GM18861 (cell line): ENCODE data around the gene MMP15.
"Not testable (repeated sequence)": the region's sequence is repeated elsewhere in the genome, so short reads cannot be mapped to it uniquely, and the experiment has no call there.

Experiments
- ATAC-seq: cut with Tn5 transposase; IDR thresholded peaks from one replicate; pipeline ENCODE4 v1.9.1; 2021; ENCODE audit not compliant: unreplicated experiment

MMP15 gene

DNA sequence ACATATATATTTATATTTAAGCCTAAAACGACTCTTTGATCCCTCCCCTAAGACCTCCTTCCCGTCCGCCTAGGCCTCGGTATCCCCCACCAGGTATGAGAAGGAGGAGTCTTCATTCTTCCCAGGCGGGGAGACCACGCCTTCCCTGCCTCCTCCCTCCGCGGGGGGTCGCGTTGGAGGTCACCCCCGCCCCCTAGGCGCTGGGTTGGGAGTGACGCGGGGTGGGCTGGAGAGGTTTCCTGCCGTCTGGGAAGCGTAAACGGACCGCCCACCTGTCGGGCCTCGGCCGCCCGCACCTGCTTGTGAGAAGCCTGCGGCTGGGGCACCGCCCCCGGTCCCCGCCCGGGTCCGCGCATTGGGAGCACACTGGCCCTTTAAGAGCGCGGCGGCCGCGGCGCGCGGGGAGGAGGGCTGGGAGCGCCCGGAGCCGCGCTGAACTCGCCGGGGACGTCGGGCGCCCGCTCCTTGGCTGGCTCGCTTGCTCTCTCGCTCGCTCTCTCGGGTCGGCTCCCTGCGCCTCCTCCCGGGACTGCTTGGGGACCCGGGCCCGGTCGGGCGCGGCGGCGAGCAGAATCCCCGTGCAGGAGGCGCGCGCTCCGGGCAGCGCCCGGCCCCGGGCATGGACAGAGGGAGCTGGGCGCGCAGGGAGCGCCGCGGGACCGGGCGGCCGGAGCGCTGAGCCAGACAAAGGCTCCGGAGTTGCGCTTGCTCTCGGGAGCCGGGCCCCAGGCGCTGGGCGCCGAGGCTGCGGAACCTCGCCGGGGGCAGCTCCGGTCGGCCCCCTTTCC is at the start of gene MMP15:
MMP15 (plus strand) TSS at position 404 of the 788 bp plus-strand sequence. CDS start 597 bp downstream, outside the sequence.
- ATAC-seq: no peak

DNA sequence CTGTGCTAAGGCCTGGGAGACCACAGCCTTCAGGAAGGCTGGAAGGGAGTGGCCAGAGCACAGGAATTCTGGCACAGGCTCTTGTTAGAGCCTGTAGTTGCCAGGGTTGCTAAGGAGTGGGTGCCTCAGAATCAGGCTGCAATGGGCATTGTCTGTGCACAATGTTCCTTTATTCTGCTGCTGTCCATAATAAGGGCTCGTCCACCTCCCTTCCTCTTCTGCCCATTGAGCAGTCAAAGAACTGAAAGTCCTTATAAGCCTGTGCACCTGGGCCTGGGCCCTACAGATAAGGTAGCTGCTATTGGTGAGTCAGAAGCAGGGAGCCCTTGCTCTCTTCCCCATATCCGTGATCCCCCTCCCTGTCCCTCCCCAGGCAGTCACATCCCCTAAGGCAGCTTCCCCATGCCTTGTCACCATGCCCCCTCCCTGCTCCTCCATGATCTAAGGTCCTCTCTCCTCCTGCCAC is 49.2 kb upstream of the MMP15 start:
- ATAC-seq: no peak

DNA sequence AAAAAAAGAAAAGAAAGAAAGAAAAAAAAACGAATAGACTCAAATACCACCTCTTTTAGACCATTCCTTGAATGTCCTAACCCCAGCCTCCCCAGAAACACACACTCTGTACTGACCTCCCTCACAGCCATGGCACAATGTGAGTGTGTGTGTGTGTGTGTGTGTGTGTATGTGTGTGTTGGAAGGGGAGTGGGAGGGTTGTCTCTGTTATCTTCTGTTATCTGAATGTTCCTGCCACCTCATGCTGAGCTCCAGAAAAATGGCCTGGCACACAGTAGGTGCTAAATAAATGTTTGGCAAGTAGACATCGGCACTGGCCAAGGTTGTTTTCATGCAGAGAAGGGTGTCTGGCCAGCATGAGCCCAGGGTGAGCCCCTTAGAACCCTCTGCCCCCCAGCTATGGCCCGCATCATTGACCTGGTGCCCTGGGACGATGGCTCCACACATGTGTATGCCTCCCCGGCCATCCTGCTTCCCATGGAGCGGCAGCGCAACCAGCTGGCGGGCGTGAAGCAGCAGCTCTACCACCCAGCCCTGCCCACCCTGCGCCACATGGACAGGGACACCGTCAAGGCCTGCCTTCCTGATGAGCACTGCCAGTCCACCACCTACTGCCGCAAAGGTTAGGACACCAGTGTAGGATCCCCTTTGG is 48.0 kb upstream of the MMP15 start:
- ATAC-seq: no peak

DNA sequence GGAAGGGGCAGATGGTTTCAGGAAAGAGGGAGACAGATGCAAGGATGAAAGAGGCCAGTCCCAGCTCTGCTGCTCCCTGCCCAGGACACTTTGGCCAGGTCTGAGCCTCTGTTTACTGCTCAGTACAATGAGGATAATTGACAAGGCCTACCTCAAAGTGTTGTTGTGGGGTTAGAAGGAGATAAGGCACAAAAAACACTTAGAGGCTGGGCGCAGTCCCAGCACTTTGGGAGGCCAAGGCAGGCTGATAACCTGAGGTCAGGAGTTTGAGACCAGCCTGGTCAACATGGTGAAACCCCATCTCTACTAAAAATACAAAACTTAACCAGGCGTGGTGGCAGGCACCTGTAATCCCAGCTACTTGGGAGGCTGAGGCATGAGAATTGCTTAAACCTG is 47.5 kb upstream of the MMP15 start:
- not testable (repeated sequence) for ATAC-seq

DNA sequence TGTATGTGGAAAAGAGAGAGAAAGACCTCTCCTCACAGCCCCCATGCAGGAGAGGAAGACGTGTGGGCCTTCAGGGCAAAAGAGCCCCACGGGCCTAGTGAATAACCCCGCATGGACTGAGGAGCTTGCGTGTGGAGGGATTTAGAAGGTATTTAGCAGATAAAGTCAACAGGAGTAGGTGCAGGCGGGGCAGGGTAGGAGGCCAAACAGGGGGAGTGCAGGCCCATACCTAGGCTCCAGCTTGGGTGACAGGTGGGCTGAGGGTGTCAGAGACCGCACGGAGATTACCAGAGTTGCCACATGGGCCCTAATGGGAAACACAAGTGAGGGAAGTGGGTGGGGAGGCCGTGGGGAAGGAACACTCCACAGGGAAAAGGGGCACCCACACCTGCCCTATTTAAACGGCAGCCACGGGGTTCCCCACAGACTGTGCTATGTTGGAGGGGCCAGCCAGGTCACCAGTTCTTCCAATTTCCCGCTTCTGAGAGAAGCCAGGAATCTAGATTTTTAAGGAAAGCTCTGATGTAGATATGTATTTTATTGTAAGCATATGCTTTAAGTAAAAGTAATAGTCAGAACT is 46.5 kb upstream of the MMP15 start:
- ATAC-seq: no peak

DNA sequence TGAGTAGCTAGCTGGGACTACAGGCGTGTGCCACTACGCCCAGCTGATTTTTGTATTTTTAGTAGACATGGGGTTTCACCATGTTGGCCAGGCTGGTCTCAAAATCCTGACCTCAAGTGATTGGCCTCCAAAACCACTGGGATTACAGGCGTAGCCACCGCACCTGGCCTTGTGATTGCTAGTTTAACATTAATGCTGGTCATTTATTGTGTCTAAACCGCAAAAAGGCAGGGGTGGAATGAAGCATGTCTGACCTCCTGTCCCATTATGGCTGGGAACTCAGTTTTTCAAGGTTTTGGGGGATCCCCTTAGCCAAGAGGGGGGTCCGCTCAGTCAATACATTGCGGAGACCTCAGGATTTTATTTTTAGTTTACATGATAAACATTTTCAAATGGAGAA is 43.9 kb upstream of the MMP15 start:
- no peak for ATAC-seq

DNA sequence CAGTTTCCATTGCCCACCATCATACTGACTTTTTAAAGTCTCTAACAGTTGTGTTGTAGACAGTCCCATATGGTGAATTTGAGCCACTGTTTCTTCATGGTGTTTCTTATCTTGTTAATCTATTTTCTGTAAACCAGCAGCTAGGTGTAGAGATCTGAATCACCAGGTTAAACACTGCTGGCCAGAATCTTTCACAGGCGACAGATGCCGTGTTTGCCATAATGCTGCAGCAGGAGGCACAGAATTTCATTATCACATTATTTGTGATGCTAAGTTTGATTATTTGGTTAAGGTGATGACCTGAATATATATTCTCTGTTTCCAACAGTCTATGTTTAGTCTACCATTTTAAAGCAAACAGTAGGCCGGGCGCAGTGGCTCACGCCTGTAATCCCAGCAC is 43.2 kb upstream of the MMP15 start:
- ATAC-seq: no peak

DNA sequence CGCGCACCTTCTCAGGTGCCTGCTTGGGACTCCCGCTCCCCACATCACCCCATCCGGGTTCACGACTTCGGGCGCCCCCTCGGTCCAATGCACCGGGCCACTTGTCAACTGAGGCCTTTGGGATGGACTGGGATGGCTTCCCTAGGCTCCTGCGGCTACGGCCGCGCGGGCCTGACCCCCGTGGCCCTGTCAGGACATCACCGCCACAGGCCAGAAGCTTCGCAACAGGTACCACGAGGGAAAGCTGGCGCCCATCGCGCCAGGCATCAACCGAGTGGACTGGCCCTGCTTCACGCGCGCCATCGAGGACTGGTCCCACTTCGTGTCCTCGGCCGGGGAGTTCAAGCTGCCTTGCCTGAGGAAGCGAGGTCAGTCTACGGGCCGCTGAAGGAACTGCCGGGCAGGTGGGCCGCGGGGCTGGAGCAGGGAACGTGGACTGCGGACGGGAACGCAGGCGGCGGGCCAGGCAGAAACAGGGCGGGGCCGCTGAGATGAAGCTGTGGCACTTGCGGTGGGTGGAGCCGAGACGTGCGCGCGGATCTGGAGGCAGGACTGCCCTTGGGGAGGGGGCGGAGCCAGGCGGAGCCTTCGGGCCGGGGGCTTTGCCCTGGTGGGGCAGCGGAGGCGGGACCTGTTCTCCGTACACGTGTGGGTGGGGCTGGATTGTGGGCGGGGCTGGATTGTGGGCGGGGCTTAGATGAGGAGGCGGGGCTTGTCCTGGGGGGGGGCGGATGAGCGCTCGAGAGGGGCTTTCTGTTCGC is 40.9 kb upstream of the MMP15 start:
- ATAC-seq: no peak

DNA sequence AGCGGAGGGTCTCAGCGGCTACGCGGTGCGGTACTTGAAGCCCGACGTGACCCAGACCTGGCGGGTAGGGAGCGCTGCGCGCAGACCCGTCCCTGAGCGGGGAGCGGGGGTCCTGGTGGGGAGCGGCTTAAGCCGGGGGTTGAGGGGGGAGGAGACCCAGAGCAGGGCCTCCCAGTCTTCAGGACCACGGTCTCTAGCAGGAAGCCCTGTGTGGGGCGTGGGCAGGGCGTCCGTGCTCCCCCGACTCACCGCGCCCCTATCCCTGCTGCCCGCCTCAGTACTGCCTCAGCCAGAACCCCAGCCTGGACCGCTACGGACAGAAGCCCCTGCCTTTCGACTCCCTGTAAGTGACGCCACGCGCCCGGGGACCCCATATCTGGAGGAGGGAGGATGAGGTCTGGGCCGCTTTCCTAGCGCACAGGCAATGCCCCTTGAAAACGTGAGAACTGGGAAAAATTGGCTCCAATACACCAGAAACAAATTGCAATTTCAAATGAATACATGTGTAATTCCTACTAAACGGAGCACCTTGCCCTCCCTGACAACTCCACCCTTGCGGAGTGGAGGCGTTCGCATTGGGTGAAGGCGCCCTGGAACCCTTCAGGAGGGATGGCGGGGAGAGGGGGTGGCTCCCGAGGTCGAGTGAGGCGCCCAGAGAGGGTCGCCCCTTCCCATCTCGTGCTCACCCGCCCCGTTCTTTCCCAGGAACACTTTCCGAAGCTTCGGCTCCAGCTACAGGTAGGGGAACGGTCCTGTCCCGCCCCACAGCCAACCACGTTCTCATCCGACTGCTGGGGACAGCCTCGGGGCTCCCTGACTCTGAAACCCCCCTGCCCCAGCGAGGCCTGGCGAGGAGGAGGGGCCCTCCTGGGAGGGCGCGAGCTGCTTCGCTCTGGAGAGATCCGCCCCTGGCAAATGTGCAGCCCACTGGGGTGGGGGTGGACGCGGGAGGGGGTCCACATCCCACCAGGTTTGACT is 40.1 kb upstream of the MMP15 start:
- ATAC-seq: no peak

DNA sequence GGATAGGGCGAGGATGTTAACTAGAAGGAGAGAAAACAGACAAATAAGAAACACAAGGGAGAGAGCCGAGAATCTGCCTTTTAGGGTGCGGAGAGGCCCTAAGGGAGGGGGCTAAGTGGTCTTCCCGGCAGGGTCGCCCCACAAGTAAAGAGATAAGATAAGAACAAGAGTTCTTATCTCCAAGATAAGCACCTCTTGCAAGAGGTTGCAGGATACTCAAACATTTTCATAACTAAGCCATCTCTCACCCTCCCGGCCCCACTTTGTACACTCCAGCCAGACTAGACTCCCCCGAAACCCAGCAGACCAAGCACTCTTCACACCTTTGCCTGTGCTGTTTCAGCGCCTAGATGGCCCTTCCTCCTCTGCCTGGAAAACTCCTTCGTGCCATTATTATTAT is 39.4 kb upstream of the MMP15 start:
- no peak for ATAC-seq

DNA sequence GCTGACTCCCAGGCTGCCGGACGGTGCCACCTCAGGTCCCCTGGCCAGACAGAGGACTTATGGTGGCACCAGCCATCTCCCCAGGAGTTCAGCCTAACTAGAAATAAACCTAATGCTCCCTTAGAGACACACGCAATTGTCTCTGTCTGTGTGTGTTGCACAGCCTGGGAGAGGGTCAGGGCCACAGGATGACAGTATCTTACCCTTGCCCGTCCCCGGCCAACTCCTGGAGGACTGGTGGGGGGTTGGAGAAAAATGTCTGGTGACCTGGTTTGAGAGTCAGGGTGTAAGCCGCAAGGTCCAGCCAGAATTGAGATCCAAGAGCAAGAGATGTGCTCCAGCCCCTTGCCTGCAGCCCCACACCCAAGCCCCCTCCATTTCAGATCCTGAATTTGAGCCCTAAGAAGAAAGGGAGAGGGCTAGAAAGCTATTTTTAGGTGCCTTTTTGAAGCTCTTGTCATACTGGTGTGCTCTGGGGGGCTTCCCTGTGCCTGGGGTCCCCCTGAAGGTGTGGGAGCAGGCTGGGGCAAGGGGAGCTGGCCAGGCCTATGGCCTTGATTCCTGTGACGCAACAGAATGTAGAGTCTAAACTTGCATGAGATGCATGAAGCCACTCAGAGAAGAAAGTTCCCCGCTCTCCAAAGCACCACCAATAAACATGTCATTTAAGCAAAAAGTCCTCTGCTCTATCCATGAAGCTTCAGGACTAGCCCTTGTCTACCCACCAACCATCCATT is 37.9 kb upstream of the MMP15 start:
- ATAC-seq: no peak

DNA sequence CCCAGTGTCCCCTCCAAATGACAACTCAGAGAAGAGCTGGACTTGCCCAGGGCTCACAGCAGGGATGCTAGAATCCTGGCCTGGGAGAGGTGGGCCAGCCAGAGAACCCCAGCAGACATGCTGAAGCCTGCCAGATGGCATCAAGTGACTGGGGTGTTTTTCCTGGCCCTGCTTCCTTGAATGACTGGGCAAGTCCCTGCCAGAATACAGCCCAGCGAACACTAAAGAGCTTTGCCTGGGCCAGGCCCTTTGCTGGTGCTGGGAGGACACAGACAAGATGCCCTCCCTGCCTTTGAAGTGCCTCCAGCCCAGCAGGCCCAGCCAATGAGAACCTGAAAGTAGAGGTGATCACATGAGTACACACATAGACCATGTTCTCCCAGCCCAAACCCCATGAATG is 36.6 kb upstream of the MMP15 start:
- ATAC-seq: no peak

DNA sequence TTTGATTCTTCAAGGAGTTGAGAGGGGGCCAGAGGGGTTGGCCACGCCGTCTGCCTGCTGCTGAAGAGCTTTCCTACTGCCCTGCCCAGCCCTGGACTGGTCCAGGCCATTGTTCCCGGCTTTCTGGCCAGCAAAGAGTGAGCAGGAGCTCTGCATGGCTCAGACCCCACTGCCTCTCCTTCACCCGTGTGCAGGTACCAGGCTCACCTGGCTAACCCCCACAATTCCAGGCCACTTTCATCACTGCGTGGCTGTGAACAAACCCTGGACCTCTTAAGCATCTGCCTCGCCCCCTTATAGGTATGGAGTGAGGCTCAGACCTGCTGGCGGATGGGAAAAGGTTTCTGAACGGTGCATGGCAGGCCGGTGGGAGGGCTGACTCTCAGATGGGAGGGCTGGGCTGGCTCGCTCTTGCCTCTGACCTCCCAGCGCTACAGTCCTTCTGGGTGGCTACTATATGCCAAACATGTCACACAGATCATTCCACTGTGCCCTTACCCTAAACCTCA is 33.9 kb upstream of the MMP15 start:
- ATAC-seq: no peak

DNA sequence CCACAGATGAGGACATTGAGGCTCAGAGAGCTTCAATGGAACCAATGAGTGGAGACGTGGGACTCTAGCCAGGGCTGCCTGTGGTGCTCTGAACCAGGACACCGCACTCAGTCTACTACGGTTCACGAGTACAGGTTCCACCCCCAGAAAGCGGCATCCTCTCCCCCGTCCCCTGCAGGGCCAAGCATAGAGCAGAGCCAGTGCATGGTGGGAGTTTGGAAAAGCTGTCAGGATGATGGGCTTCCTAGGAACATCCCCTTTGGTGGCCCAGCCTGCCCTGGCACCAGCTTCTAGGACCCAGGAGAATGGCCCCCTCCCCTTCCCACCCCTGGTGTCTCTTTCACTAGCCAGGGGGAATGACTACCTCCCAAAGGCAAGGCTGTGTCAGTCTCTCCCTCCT is 33.5 kb upstream of the MMP15 start:
- ATAC-seq: no peak

DNA sequence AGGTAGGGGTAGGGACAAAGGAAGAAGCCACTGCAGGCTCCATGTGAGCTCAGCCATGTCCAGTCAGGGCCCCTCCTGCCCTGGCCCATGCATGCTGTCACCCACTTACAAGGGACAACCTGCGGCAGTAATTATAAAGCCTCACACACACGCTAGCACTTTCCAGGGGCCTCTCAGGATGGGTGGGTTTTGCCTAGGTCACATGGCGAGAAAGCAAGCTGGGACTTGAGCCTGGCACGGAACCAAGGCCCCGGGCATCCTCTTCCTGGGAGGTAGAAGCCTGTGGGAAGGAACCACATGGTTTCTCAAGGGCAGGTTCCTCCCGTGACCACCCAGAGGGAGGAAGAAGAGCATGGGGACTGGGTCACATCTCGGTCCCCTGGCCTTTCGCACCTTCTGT is 32.1 kb upstream of the MMP15 start:
- no peak for ATAC-seq

DNA sequence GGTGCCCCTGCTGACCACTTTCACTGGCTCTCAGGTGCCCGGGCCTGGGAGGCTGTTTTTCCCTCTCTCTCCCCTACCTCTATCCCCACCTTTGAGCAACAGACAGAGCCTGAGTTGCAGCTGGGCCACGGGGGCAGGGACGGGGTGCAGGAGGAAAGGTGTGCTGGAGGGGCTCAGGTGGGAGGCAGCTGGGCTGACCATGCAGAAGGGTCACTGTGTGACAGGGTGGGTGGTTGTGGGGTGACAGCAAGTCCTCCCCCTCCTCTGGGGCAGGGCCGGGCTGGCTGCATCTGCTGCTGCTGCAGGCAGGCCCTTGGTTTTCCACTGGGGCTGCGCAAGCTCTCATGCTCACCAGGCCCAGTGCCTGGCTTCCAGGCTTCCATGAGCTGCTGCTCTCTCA is 31.7 kb upstream of the MMP15 start:
- ATAC-seq: no peak

DNA sequence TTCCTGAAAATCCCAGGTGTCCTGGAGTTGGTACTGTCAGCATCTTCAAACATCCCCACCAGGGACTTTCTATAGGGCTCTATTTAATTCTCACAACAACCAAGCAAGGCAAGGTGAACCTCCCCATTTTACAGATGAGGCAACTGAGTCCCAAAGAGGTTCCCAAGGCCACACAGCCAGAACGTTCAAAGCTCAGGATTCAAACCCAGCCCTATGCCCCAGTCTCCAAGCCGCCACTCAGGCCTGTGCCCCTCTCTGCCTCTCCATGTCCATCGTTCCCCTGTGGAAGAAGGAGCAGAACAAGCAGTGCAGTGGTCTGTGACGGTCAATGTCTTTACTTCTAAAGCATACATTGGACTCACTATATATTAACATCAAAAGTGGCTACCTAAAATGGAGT is 31.2 kb upstream of the MMP15 start:
- ATAC-seq: no peak

DNA sequence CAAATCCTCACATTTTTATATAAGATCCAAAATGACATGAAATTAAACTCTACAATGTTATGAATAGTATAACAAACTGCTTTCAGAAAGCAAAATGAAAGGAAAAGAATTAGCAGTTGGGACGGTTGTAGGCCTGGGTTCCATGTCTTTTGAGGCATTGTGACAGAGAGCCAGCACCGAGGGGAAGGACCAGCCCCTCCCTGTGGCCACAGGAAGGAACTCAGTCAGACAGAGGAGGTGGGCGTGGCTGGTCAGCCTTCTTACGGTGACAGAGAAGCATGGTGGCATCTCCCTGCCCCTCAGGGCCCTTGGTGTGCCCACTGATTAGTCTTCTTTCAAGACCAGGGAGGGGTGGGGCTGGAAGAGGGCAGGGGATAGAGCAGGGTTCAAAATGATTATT is 30.8 kb upstream of the MMP15 start:
- ATAC-seq: no peak

DNA sequence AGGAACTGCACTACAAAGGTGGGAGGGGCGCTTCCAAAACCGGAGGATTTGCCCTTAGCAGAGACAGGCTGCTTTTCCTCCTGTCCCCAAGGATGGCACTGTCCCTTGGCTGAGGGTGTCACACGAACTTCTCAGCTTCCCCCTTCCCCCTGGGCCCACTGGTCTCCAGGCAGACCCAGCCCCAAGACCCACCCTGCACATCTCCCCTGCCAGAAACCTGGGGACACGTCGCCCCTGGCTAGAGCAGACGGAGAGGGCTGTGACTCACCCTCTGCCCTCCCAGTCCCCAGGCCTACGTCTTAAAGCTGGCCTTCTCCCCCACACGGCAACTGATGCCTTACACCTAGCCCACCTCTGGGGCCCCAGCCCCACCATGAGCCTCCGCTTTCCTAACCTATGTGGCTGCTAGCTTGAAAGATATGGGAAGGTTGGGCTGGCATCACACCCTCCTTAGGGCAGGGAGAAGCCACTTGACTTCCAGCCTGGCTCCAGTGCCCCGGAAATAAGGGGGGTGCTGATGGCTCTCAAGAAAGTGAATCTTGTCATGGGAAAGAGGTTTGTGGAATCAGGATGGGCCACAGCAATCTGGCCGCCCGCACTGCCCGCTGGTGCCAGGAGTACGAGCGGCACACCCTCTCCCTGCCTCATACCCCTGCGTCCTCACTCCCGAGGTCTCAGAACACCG is 29.7 kb upstream of the MMP15 start:
- no peak for ATAC-seq
